Urothelium cell line (cell line): Measurements from ENCODE around the gene CSMD2.
A peak's percentile ranks its signal among the peaks of the same experiment; 100 is the strongest.
"Not testable (repeated sequence)": the region's sequence is repeated elsewhere in the genome, so short reads cannot be mapped to it uniquely, and the experiment has no call there.

Experiments
- DNase-seq: peaks from one replicate; pipeline ENCODE4 v3.0.0; 2011; ENCODE audit warnings: low spot score, mixed read lengths
- FAIRE-seq: peaks from 2 replicates; lab custom pipeline; 2011; peaks lifted over from hg19 to GRCh38; lab: Jason Lieb, UNC

Gene CSMD2

DNA sequence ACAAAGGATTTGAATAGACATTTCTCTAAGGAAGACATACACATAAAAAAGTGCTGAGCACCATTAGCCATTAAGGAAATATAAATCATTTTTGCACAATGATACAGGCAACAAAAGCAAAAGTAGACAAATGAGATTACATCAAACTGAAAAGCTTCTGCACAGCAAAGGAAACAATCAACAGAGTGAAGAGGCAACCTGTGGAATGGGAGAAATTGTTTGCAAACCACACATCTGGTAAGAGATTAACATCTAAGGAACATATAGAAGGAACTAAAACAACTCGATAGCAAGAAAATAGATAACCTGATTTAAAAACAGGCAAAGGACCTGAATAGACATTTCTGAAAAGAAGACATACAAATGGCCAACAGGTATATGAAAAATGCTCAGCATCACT is 635.1 kb downstream of the CSMD2 start:
- FAIRE-seq, result no peak
- no peak for DNase-seq

DNA sequence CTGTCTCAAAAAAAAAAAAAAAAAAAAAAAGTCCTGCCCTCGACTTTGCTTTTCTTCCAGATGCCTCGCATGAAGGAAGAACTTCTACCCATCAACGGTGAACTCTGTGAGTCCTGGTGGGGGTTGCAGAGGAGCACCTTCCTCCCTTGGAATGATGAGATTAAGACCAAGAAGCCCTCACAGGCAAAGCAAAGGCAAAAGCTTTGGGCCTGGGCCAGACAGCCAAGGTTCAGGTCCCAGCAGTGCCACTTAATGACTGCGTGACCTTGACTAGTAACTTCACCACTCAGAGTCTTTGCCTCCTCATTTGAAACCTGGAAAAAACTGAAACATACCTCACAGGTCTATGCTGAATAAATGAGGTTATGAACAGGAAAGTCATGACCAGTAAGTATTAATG is 637.1 kb downstream of the CSMD2 start:
- DNase-seq (no peak), FAIRE-seq (no peak)

DNA sequence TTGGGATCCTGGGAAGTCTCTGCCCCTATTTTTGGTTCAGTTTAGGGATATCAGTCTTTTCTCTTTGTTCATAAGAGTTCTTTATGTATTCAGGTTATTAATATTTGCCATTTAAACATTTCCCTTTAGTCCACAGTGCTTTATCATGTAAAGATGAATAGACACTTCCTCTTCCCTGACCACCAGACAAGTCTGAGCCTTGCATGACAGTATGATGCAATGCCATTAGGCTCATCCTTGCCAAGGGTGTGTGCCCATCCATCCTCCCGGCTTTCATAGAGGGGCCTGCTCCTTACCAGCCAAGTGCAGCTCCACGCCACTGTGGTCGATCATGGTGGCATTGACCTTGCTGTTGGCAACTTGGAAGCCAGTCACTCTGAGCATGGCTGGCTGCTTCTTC is 640.4 kb downstream of the CSMD2 start:
- no peak for FAIRE-seq
- DNase-seq, result no peak

DNA sequence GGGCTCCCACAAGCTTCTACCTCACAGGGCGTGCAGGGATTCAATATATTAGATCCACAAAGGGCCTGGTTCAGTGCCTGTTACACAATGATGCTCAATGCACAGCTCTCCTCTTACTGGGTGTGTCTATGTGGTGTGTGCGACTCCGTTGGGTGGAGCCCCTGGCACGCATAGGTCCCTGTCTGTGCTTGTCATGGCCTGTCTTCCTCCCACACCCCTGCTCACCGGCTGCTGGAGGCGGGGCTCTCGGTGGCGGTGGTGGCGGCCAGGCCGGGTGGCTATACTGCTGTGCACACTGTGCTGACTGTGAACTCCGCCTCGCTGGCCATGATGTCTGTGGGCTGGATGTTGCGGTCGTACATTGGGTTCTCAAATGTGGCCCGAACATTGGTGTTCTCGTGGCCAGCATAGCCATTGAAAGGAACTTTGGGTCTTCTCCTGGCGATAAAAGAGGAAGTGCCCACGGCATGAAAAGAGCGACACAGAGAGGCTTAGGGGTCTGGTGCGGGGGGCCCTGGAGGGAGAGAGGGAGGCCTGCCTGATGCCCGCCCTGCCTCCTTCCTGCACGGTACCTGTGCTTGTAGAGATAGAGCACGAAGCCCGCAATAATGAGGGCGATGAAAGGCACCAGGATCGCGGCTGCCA is 645.7 kb downstream of the CSMD2 start:
- FAIRE-seq (no peak), DNase-seq (no peak)

DNA sequence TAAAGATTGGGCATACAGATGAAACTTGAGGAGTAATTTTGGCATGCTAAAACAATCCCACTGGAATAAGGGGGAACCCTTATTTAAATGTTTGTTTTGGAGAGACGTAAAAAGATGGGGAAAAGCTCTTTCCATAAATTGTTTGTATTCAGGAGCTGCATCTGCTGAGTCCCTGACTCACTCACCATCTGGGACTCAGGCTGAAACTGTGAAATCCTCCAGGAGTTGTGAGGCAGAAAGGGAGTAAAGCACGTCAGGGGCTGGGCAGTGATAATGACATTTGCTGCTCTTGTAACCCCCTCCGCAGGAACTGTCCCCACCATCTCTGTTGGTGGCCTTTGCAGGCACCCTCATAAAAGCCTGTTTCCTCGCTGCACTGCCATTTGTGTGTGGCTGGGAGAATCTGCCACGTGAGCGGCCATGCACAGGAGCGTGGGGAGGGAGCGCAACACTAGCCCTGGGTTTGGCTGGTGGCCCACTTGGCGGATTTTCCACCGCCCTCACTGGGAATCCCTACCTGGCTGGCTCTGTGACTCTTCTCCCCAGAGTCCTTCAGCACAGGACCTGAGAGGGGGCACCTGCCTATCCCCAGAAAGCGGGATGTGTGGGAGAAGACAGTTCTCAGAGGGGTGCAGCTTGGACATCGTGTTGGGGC is 647.3 kb downstream of the CSMD2 start:
- FAIRE-seq, result no peak
- DNase-seq, result no peak

DNA sequence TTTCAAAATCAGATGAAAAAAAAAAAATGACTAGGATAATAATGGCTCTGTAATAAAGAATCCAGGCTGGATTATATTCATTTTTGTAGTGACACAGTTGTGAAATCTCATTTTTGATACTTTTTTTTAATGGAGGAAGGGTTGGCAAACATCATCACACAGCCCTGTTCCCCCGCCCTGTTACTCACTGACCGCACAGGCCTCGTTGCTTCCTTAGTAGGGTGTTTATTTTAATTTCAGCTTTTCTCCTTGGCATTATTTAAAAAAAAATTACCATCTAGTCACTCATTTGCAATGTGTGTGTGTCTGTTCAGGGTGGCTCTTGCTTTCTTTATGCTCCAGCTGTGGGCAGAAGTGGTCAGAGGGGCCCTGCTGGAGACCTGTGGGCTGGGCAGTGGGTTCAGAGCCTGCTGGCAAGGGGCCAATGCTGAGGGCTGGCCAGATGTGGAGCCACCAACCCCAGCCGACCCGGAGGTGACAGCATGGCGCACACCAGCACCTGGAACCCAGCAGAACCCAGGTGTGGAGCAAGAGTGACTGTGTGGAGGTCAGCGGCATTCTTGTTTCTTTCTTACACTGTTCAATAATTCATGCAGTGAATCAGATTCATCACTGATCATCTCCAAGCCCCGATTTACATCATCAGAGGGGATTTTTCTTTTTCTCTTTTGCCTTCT is 648.0 kb downstream of the CSMD2 start:
- DNase-seq (no peak), FAIRE-seq (no peak)

DNA sequence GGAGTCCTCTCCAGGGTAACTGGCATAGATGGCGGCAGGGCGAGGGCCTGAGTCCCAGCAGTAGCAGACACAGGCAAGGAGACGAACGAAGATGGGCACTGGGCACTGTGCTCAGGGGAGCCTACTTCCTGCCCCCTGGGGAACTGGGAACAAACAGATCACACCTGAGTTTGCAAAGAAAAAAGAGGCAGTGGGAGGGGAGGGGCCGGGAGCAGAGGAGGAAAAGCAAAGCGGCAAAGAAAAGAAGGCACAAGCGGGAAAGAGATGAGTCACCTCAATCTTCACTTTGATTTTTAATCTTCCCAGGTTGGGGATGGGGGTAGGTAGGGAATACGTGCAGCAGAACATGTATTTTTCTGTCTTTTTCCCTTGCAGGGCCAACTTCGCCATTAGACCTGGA is 648.6 kb downstream of the CSMD2 start:
- peak; percentile 36 for DNase-seq

DNA sequence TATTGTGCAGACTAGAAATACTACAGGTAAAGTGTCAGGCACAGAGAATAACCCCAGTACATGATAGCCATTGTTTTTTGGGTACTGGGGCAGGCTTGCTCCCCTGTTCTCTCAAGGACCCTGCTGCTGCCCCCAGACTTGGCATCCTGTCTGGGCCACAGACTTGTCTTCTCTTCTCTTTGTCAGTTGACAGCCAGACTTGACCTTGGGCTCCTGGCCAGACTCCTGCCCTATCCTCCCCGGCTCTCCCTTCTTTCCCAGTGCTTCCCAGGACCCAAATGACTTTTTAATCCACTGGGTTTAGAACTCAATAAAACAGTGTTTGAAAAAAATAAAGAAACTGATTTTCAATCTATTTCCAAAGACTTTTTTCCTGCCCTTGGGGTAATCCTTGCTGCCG is 649.4 kb downstream of the CSMD2 start:
- no peak for FAIRE-seq
- no peak for DNase-seq

More for the DNA sequence above, 648.6 kb downstream of the CSMD2 start:
- FAIRE-seq, result no peak

DNA sequence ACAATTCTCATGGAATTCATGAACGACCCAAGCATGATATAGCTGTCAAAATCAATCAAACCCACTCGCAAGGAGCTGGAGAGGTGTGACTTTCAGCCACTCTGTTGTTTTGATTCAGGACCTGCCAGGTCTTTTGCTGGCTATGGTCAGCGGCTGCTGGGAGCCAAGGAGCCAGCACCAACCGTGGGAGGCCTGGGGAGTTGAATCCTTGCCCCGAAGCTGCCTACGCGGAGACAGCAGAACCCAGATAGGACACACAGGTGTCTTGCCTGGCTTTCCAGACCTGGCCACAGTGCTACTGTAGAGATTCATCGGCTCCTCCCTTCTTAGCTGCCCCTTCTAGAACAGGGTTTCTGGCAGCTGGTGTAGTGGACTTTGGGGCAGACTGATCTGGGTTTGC is 649.9 kb downstream of the CSMD2 start:
- FAIRE-seq (no peak), DNase-seq (no peak)

DNA sequence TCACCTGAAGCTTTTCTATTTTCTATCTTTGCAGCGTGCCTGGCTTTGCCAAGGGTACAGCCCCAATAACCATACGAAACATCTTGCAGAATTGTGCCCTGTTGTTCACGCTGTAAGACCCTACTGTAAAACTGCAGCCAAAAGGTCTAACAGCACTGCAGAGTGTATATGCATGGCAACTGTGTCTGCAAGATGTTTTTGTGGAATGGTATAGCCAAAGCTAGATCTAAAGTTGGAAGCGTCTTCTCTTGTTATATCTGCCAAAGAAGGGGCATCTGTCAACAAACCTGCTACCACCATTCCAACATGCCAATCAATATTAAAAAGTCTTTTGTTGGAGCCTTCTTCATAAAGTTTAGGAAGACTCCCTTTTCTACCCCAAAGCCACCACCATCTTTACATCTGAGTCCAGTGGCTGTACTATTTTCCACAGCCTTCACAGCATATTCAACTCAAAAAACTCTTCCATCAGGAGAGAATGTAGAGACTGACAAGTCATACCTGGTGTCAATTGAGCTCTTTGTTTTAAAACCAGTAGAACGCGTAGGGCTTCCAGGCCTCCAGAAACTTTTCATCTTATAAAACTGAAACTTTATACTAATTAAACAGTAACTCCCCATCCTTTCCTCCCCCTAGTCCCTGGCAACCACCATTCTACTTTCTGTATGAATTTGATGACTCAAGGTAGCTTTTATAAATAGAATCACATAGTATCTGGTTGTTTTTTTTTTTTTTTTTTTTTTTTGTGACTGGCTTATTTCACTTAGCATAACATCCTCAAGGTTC is 652.6 kb downstream of the CSMD2 start:
- DNase-seq (no peak), FAIRE-seq (peak; percentile 56)

DNA sequence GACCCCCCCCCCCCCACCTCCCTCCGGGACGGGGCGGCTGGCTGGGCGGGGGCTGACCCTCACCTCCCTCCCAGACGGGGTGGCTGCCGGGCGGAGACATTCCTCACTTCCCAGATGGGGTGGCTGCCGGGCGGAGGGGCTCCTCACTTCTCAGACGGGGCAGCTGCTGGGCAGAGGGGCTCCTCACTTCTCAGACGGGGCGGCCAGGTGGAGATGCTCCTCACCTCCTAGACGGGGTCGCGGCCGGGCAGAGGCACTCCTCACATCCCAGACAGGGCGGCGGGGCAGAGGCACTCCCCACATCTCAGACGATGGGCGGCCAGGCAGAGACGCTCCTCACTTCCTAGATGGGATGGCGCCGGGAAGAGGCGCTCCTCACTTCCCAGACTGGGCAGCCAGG is 655.8 kb downstream of the CSMD2 start:
- not testable (repeated sequence) for DNase-seq, FAIRE-seq

DNA sequence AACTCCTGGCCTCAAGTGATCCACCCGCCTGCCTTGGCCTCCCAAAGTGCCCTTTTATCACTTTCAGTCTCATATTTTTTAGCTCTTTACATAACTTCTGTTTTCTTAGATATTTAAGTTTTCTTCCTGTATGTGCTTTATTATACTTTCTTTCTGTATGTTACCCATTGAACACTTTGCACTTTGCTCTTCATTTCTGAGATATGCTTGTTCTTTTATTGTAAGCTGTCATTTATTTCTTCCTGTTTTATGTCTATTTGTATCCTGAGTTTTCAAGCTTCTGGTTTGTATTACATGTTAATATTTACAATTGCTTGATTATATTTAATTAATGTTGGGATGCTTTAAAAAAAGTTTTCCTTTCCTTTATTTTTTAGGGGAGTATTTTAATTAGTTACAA is 656.9 kb downstream of the CSMD2 start:
- no peak for FAIRE-seq
- no peak for DNase-seq

DNA sequence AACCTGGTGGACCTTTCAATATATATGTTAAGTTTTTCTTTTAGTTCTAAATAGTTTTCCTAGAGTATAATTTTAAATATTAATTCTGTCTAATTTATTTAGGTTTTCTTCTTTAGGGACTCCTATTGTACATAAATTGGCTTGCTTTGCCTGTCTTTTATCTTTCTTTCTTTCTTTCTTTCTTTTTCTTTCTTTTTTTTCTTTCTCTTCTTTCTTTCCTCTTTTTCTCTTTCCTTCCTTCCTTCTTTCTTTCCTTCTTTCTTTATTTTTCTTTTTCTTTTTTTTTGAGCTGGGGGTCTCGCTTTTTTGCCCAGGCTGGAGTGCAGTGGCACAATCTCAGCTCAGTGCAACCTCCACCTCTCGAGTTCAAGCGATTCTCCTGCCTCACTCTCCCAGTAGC is 657.4 kb downstream of the CSMD2 start:
- FAIRE-seq (no peak), DNase-seq (no peak)

DNA sequence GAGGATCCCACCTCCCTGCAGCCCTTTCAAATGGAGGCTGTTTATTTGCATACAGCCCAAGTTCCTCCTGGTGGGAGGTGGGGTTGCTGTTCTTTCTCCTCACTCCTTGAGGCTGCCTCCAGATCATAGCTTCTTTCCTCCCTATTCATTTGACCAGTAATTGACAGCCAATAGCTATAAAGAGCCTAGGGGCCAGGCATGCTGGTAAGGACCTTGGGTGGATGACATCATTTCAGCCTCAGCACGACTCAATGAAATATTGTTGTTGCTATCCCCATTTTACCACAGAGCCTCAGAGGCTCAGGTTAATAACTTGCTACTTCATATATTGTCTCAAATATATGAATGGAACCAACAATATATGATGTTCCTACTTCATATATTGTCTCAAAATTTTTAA is 661.5 kb downstream of the CSMD2 start:
- DNase-seq, result no peak
- no peak for FAIRE-seq

DNA sequence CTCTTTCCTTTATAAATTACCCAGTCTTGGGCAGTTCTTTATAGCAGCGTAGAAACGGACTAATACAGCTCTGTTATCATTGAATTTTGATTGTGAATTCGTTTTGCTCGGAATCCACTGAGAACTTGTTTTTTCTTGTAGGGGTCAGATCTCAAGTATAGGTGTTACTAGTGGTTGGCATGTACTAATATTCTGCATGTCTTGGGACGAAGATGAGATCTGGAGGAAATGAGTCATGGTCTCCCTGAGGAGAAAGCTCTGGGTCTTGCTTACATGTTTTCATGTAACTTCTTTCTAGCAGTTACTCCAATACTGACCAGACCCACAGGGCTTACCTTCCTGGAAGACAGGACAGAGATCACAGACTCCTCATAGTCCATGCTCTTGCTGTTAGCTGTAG is 662.3 kb downstream of the CSMD2 start:
- FAIRE-seq, result no peak
- DNase-seq, result no peak

DNA sequence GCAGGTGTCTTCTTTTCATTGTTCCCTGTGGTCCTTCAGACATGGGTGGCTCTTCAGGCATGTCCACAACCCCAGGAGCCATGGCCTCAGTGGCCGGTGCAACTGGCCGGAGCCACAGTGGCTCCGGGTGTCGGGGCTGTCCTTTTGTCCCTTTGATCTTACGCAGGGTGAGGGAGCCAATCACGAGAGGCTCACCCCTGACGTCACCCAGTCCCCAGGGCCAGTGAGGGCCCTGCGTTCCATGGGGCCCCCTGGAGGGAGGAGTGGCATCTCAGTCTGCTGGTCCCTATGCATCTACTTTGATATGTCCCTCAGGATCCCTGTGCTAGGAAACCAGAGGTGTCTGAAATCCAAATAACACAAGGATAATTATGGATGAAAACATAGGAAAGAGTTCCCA is 663.3 kb downstream of the CSMD2 start:
- DNase-seq, result no peak
- FAIRE-seq, result no peak

DNA sequence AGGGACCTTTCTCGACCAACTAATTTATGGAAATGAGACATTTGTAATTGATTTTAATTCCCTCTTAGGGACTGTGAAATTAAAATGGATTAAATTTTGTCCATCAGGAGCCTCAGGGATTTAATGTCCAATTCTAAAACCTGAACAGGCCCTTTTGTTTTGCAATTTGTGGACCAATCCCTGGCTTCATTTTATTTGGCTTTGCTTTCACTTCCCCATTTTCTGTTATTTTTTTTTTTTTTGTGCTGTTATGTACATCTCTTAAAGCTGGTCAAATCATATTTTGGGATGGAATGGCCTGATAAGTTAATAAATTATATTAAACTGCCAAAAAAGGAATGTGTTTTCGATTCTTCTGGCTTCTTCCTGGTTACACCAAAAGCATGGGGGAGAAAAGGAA is 663.7 kb downstream of the CSMD2 start:
- FAIRE-seq, result no peak
- DNase-seq, result no peak

DNA sequence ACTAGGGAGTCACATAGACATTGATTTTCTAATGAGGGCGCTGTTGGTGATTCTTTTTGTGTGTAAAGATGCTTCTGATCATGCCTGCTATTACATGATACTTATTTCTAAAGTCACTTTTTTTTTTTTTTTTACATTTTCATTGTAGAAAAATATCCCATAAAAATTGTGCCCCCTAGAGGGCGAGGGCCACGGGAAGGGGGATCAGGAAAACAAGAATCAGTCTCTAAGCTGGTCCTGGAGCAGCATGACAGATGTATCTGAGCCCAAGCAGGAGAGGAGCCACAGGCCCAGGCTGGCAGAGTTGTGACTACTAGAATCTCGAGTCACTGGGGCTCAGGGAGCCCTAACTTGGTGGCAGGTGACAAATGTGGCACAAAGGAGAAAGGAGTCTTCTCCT is 664.5 kb downstream of the CSMD2 start:
- FAIRE-seq (no peak), DNase-seq (no peak)

DNA sequence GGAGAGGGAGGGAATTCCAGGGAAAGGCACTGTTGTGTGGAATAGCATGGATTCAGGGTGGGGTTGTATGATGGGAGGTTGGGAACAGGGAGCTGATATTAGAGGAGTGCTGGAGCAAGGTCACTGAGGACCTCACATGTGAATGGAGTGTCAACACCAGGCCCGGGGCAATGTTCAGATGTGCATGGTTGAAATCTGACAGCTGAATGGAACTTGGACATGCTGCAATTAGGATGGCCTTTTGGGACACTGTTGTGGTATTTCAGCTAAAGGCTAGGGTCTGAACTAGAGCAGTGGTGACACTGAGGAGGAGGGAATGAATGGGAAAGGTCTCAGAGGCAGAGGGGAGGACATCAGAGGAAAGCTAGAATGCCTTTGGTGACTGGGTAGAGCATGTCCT is 667.6 kb downstream of the CSMD2 start:
- no peak for DNase-seq
- no peak for FAIRE-seq

DNA sequence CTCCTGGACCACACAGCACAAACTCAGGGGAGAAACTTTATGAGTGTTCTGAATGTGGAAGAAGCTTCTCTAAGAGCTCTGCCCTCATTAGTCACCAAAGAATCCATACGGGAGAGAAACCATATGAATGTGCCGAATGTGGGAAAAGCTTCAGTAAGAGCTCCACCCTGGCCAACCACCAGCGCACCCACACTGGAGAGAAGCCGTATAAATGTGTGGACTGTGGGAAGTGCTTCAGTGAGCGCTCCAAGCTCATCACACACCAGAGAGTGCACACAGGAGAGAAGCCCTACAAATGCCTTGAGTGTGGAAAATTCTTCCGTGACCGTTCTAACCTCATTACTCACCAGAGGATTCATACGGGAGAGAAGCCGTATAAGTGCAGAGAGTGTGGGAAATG is 670.1 kb downstream of the CSMD2 start:
- no peak for FAIRE-seq
- no peak for DNase-seq

DNA sequence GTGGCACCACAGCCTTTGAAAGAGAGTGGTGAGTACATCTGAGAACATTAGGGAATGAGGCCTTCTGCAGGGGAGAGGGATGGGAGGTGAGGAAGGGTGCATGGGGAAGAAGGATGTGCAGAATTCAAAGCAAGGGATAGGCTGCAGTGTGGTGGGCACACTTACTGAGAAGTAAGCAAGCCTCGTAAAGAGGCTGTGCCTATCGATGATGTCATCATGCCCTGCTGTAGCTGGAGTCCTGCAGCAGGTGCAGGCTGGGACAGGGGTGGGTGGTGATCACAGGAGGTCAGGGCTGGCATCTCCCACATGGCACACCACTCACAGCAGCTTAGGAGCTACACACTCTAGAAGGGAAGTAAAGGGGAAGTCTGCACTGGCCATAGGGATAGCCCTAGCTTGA is 676.4 kb downstream of the CSMD2 start:
- FAIRE-seq, result peak; percentile 61
- no peak for DNase-seq

DNA sequence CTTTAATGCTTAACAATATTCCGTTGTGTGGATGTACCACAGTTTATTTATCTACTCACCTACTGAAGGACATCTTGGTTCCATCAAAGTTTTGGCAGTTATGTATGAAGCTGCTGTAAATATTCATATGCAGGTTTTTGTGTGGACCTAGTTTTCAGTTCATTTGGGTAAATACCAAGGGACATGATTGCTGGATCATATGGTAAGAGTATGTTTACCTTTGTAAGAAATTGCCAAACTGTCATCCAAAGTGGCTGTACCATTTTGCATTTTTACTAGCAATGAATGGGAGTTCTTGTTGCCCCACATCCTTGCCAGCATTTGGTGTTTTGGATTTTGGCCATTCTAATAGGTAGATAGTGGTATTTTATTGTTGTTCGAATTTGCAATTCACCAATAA is 682.6 kb downstream of the CSMD2 start:
- FAIRE-seq, result no peak
- no peak for DNase-seq
